Measurements from ENCODE around the gene WDR1.

WDR1 gene

GRCh38 chr4:10066206-10066605 lies 50.4 kb downstream of the WDR1 start:
- DNase-seq: no peak

DNA sequence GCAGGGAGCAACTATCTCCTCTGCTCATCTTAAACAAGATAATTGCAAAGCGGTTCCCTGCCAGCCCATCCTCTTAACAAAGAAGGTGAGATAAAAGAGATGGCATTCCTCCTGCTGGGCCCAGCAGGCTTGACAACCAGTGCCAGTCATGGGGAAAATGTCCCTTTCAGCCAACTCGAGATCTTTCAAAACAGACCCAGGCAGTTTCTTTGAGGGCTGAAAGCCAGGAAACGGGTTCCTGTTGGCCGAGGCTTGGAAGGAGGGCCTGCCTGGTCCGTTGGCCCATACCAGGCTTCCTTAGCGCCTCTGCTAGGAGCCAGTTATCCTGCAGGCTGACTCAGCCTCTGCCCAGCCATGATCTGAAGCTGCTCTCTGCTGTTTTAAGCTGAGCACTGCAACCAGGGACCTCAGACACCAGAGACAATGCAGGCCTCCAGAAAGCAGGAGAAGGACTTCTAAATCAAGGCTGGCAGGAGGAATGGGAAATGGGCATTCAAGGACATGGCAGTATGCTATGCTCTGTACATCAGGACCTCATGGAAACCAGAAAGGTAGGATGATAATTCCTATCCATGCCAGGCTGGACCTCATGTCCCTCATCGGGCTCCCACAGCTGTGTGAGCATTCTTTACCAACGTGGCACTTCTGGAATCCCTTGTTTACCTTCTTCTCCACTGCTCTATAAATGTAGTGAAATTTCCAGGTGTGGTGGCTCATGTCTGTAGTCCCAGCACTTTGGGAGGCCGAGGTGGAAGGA lies 52.9 kb downstream of the WDR1 start:
- DNase-seq: no peak

DNA sequence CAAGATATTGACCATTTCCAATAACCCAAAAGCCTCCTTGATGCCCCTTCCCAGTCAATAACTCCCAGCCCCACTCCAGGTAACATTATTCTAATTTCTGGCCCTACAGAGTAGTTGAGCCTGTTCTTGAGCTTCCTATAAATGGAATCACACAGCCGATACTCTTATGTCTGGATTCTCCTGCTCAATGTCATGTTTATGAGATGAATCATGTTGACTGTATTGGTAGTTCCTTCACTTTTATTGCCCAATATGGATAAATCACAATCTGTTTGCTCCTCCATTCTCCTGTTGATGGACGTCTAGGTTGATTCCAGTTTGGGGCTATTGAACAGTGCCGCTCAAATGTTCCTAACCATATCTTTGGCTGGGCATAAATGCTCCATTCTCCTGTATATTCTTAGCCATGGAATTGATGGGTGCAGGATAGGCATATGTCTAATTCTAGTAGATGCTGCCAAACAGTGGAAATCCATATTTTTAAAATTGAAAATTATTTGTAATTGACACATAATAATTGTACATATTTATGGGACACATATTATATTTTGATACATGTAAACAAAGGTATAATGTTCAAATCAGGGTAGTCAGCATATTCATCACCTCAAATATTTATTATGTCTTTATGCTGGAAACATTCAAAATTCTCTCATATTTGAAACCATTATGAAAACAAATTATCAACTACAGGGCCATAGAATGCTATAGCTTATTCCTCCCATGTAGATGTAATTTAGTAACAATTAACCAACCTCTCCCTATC lies 54.8 kb downstream of the WDR1 start:
- no peak for DNase-seq

DNA sequence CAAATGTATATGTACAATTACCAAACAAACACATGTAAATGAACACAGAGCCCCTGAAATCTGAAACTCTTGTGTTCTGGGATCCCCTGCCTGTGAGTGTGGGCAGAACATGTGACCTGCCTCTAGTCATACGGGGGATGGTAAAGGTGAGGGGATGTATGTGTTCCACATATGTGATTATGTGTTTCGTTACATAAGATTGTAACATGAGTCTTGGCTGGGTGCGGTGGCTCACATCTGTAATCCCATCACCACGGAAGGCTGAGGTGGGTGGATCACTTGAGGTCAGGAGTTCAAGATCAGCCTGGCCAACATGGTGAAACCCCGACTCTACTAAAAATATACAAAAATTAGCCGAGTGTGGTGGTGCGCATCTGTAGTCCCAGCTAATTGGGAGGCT lies 58.2 kb downstream of the WDR1 start:
- no peak for DNase-seq

GRCh38 chr4:10057023-10057395 lies 59.6 kb downstream of the WDR1 start:
- DNase-seq: no peak

GRCh38 chr4:10056334-10057022 lies 60.1 kb downstream of the WDR1 start:
- no peak for DNase-seq

GRCh38 chr4:10055871-10056270 lies 60.7 kb downstream of the WDR1 start:
- no peak for DNase-seq

DNA sequence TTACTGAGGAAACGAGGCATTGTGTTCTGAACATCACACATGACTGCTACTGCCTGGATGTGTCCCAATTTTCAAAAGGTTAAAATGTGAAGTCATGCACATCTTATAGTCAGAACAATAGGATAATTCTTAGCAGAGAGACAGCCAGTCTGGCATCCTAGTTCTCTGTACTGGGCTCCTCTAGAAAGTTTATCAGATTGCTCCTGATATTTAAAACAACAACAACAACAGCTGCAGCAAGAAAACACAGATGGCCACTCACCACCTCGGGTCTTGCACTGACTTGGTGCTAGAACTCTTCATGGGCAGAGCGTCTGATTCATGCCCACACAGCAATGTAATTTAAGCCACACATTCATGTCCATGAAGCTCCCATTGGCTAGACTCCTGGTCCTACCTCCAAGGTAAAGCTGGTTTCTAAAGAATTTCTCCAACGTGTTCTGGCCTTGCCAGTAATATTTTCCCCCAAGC lies 62.0 kb downstream of the WDR1 start:
- DNase-seq: no peak

GRCh38 chr4:10053635-10054453 lies 62.8 kb downstream of the WDR1 start:
- no peak for DNase-seq

GRCh38 chr4:10051517-10052135 lies 65.0 kb downstream of the WDR1 start:
- no peak for DNase-seq

DNA sequence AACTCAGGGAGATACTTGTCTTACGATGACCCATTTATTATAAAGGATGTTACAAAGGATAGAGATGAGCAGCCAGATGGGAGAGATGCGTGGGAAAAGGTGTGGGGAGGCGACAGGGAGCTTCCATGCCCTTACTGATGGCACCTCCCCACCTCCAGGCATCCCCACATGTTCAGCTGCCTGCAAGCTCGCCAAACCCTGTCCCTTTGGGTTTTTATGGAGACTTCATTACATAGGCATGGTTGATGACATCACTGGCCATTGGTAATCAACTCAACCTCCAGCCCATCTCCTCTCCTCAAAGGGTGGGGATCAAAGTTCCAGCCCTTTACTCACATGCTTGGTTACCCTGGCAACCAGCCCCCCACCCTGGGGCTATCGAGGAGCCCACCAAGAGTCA lies 65.9 kb downstream of the WDR1 start:
- no peak for DNase-seq

DNA sequence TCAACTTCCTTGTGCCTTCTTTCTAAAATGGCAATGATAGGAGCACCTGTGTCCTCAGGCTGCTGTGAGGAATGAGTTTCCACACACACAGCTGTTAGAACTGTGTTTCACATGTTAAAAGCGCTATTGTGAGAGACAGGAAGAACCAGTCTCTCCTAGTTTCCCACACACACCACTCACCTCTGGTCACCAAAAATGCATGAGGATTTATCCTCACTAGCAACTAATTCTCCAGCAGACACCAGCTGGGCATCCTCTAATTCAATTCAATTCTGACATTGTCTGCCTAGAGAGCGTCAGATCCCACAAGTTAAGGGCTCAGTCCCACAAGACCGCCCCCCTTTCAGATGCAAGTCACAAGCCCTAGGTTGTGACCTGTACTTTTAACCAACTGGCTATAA lies 66.3 kb downstream of the WDR1 start:
- no peak for DNase-seq

- DNase-seq: no peak
Observed at GRCh38 chr4:10048941-10049697, 67.5 kb downstream of the WDR1 start.

GRCh38 chr4:10047967-10048366 lies 68.6 kb downstream of the WDR1 start:
- no peak for DNase-seq

- no peak for DNase-seq
Observed at GRCh38 chr4:10046471-10046870, 70.1 kb downstream of the WDR1 start.

DNA sequence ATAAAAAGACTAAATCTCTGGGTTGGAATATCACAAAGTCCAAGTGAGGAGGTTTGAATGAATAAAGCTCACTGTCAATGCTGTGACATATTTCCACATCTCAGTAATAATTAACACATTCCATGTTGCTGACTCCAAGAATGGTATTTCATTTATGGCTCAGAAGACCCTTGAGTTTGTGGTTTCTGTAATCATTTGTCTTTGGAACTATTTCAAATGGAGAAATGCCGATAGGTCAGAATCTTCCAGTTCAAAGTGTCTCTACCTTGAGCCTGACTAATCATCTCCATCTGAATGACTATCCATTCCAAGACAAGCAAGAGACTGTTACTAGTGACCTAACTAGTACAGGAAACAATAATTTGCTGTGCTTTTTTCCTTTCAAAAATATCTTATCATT lies 71.1 kb downstream of the WDR1 start:
- no peak for DNase-seq

GRCh38 chr4:10041036-10041435 lies 75.6 kb downstream of the WDR1 start:
- no peak for DNase-seq

DNA sequence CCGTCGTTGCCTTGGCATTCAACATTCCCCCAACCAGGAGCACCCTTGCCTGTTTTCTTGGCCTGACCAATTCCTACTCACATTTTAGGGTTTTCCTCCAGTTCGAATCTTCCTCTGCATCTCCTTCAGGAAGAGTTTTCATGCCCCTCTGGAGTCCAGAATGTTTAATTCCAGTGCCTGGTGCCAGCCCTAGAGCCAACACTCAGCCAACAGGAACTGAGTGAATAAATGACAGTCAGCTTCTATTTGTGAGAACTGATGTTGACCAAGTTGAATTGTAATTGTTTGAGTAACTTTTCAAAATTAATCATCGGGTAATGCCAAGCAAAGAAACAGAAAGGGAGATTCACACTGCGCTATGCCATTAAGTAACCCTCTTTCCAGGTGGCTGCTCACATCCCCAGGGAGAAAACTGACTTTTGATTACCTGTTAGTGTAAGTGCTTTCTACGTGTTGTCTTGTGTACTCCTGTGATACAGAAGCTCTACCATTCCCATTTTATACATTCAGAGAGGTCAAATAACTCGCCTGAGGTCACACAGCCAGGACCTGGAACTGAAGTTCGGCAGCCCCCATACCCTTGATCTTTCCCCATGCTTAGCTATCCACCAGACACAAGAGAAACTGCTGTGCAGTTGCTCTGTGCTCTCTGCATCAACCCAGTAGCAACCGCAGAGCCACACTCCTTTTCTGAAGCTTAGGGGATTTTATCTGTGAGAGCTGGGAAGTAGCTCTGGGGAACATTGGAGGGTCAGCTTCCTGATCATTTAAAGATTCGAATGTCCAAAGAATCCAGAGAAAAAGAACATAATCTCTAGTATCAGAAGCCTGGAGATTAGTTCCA lies 76.3 kb downstream of the WDR1 start:
- no peak for DNase-seq

GRCh38 chr4:10036807-10037342 lies 79.7 kb downstream of the WDR1 start:
- DNase-seq: no peak

DNA sequence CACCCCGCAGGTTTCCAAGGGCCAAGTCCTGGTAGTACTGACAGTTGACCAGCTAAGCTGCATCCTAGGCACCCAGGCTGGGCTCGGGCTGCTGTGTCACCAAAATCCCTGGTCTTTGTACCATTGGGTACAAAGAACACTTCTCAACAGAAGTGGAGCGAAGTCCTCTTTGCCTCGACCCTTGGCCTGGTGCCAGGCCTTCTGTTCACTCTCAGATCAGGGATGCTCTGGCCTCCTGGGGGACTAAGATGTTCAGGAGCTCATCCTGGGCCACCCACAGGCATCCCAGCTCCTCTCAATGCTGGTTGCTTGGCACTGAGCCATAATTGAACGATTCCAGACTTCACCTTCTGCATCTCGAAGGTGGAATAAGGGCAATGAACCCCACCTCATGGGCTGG lies 81.5 kb downstream of the WDR1 start:
- no peak for DNase-seq

Measured in stimulated activated naive CD4-positive, alpha-beta T cell treated with Interleukin-2 at 50 U/mL for 16 hours (primary cell).